ENCODE measurements around the gene SCAMP4. TPM values are rescaled to one million over a fixed set of nuclear protein-coding genes. Genes with fewer than 3 reads are reported as not detected.

SCAMP4 gene
- total RNA-seq, 1 experiment from 2014 or later = 69.0 TPM

DNA sequence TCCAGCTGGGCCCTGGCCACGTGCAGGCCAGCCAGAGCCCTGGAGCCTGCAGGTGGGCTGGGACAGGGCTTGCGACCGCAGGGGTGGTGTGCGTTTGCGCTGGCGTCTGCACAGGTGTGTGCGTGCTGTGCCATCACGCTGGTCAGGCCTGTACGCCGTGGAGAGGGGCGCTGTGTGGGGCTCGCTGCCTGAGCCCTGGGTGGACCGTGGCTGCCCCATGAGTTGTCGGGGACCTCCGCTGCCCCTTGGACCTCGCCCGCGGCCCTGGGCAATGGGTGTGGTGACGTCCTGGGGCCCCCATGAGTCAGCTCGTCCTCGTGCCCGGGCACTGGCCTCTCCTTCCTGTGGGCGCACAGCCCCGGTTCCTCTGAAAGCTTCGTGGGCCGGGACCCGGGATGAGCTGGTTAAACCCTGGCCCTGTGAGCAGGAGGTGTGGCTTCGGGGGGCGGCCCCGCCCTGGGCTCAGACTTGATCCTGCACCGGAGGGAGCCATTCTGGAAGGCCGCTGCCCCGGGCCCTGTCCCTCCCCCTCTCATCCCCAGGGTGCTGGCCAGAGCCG lies 42.5 kb downstream of the SCAMP4 start:
- Histone ChIP-seq H3K9ac (ENCODE audit: extremely low read depth, insufficient read length, low read length) (no peak overlapping the region), H4K20me1 (ENCODE audit: control insufficient read depth, insufficient read depth, insufficient read length) (no peaks in the 10 kb centered on the region)

More for the DNA sequence above, 42.5 kb downstream of the SCAMP4 start:
- H3K4me2 ChIP-seq (ENCODE audit: insufficient read depth, insufficient read length, low read length) = no peak overlapping the region
- H3K18ac ChIP-seq (ENCODE audit: insufficient read length, low read depth, low read length) = no peak overlapping the region
- H2AK5ac ChIP-seq (ENCODE audit: insufficient read length, low read length) = no peak overlapping the region
- no peak overlapping the region for H3T11ph ChIP-seq (ENCODE audit: low read length)
- no peak overlapping the region for H2BK120ac ChIP-seq (ENCODE audit: low read depth, low read length, poor library complexity, severe bottlenecking)
- H2BK15ac ChIP-seq (ENCODE audit: low read depth, low read length) = no peak overlapping the region
- TF ChIP-seq, protein P1, sequence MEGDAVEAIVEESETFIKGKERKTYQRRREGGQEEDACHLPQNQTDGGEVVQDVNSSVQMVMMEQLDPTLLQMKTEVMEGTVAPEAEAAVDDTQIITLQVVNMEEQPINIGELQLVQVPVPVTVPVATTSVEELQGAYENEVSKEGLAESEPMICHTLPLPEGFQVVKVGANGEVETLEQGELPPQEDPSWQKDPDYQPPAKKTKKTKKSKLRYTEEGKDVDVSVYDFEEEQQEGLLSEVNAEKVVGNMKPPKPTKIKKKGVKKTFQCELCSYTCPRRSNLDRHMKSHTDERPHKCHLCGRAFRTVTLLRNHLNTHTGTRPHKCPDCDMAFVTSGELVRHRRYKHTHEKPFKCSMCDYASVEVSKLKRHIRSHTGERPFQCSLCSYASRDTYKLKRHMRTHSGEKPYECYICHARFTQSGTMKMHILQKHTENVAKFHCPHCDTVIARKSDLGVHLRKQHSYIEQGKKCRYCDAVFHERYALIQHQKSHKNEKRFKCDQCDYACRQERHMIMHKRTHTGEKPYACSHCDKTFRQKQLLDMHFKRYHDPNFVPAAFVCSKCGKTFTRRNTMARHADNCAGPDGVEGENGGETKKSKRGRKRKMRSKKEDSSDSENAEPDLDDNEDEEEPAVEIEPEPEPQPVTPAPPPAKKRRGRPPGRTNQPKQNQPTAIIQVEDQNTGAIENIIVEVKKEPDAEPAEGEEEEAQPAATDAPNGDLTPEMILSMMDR (conservative IDR thresholded peaks at IDR 0.05) = no peak
- H3K23me2 ChIP-seq (ENCODE audit: insufficient read length, low read depth, low read length, poor library complexity, severe bottlenecking) = peaks cover 5% of the 10 kb centered on the region
- no peak overlapping the region for H3K4me3 Mint-ChIP-seq
- peaks cover 16 to 27% (median 20%) of the 10 kb centered on the region in 3 experiments; a peak in 6 of 7 replicates for H3K36me3 Mint-ChIP-seq (ENCODE audit: insufficient read depth in 1 of 3, low read depth in 3 of 3)
- no peak overlapping the region for H4K8ac ChIP-seq (replicated peaks; ENCODE audit: insufficient read length, low read depth, low read length)
- no peak overlapping the region for H2BK20ac ChIP-seq (ENCODE audit: low read depth, low read length, poor library complexity, severe bottlenecking)
- no peaks in the 10 kb centered on the region for H3K27me3 ChIP-seq (ENCODE audit: insufficient read depth, low read length)
- H3K27ac ChIP-seq (ENCODE audit: insufficient read length, low read depth, low read length) = no peak overlapping the region
- H2AFZ ChIP-seq (ENCODE audit: low read length) = no peak overlapping the region
- no peak overlapping the region for H3K27ac Mint-ChIP-seq
- no peaks in the 10 kb centered on the region for H3K27me3 Mint-ChIP-seq (ENCODE audit: low read depth)
- no peaks in the 10 kb centered on the region for H3K9me3 Mint-ChIP-seq
- H3K4me1 Mint-ChIP-seq = peaks cover 15 to 23% of the 10 kb centered on the region in 2 experiments
- WGBS (ENCODE audit: extremely low coverage, insufficient read length, low lambda C conversion rate) = no CpG with 5 or more reads among the region's 34 CpGs
- H3K79me1 ChIP-seq (ENCODE audit: insufficient read depth, low read depth, low read length, poor library complexity, severe bottlenecking) = peaks cover 11% of the 10 kb centered on the region
- DNase-seq = peak; percentile 67
- H2BK5ac ChIP-seq (ENCODE audit: insufficient read length, low read length) = no peak overlapping the region
- no peak overlapping the region for H3K23ac ChIP-seq (ENCODE audit: insufficient read length, low read depth, low read length)
- no peak overlapping the region for H3K56ac ChIP-seq (ENCODE audit: insufficient read length, low read depth, low read length)
- no peaks in the 10 kb centered on the region; the same call in 1 of the 2 replicates for H3K4me1 ChIP-seq (ENCODE audit: insufficient read depth, low read length)
- H3K9me3 ChIP-seq (ENCODE audit: control insufficient read depth, low read depth, low read length) = no peaks in the 10 kb centered on the region
- no peak overlapping the region for H3K4ac ChIP-seq (ENCODE audit: low read depth, low read length)
- H4K91ac ChIP-seq (ENCODE audit: insufficient read length, low read depth, low read length) = no peak overlapping the region
- peak overlapping the region; percentile 31; the same call in 1 of the 2 replicates for H3K14ac ChIP-seq (ENCODE audit: insufficient read depth, low read length)
- H2BK12ac ChIP-seq (ENCODE audit: insufficient read length, low read depth, low read length) = no peak overlapping the region
- H4K5ac ChIP-seq (ENCODE audit: insufficient read length, low read depth, low read length) = no peak overlapping the region
- H3K79me2 ChIP-seq (ENCODE audit: insufficient read depth, low read length) = peaks cover 57% of the 10 kb centered on the region

Measured in H9 (cell line).